Activated CD4-positive, alpha-beta T cell treated with anti-CD3 and anti-CD28 coated beads for 48 hours (primary cell): ENCODE data around the gene SPOCK3.
"Not testable (repeated sequence)": the region's sequence is repeated elsewhere in the genome, so short reads cannot be mapped to it uniquely, and the experiment has no call there.

Experiments
- DNase-seq: peaks from one replicate; pipeline ENCODE4 v3.0.0-alpha.2; 2020

The SPOCK3 gene

GRCh38 chr4:166798126-166798525 is 436.2 kb downstream of the SPOCK3 start:
- no peak for DNase-seq

- no peak for DNase-seq
These were observed 456.5 kb downstream of the SPOCK3 start for GRCh38 chr4:166777760-166778159.

DNA sequence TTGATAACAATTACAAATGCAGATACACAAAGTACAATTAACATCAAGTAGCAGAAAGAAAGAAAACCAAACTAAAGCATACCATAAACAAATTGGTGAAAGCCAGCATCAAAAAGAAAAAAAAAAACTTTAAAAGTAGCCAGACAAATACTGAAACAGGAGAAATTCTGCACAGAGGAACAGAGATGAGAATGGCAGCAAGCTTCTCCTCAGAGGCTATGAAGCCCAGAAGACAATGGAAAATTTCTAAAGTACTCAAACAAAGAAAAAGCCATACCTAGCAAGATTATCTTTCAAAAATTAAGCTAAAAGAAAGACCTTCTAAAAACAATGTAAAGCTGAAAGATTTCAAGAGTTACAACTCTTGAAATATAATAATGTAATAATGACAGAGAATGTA is 471.3 kb downstream of the SPOCK3 start:
- DNase-seq: no peak

GRCh38 chr4:166741742-166742141 is 492.6 kb downstream of the SPOCK3 start:
- no peak for DNase-seq

DNA sequence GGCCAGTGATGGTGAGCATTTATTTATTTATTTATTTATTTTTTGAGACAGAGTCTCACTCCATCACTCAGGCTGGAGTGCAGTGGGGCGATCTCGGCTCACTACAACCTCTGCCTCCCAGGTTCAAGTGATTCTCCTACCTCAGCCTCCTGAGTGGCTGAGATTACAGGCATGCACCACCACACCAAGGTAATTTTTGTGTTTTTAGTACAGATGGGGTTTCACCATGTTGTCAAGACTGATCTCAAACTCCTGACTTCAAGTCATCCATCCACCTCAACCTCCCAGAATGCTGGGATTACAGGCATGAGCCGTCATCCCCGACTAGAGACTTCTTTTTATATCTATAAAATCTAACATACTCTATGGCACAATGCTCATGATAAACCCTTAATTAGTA is 495.1 kb downstream of the SPOCK3 start:
- DNase-seq: not testable (repeated sequence)

GRCh38 chr4:166737430-166737829 is 496.9 kb downstream of the SPOCK3 start:
- no peak for DNase-seq

GRCh38 chr4:166735553-166735952 is 498.7 kb downstream of the SPOCK3 start:
- no peak for DNase-seq

GRCh38 chr4:166734797-166735196 is 499.5 kb downstream of the SPOCK3 start:
- DNase-seq: no peak

GRCh38 chr4:166733686-166734085 is 500.6 kb downstream of the SPOCK3 start:
- DNase-seq: no peak

DNA sequence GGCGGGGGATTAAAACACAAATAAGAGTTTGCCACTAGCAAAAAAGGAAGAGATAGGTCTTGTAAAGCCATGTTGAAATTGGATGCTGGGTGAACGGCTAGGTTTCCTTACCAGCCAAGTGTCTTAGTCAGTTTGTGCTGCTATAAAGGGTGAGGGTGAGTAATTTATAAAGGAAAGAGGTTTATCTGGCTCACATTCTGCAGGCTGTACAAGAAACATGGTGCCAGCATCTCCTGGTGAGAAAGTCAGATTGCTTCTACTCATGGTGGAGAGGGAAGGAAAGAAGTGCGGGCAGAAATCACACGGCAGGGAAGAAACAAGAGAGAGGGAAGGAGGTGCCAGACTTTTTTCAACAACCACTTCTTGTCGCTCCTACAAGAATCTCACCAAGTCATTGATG is 507.5 kb downstream of the SPOCK3 start:
- no peak for DNase-seq

- DNase-seq: no peak
These were observed 509.9 kb downstream of the SPOCK3 start for GRCh38 chr4:166724369-166724768.

DNA sequence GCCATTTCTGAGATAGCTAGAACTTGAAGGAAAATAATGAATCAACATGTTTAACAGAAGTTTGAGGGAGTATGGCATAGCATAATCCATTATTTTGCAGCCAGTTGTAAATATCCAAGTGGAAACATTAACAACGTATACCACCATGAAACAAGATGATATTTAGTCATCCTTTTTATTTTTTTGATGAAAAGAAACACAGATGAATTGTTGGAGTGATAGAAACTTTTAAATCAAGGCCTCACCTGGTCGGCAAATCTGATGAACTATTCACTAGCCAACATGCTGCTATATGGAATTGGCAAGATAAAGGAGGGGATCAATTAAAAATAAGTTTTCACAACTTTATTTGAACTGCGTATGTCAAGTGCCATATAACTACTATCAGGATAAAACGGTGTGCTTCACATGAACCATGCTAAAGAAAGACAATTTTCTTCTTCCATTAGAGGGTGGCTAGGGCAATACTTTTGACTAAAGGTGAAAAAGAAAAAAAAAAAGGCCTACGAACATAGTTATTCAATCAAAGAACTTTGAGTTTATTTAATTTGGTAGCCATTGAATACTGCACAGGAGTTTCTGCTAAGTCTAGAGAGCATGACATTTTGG is 510.7 kb downstream of the SPOCK3 start:
- DNase-seq: no peak

GRCh38 chr4:166715748-166716713 is 518.3 kb downstream of the SPOCK3 start:
- DNase-seq: not testable (repeated sequence)

- no peak for DNase-seq
These were observed 533.7 kb downstream of the SPOCK3 start for GRCh38 chr4:166700592-166700991.

DNA sequence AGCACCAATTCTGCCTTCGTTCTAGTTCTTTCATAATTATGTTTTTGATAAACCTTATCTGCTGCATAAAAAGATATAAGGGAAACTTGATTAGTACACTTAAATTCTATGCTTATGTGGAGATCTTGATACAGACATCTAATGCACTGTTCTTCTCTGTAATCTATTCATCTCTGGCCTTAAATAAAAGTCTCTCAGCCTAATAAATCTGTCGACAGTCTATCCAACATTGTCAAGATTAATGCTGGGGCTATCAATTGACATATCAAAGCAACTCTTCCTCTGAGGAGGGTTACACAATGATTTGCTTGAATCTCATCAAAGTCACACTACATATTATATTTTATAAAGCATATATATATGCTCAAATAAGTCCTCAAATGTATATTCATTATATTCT is 545.5 kb downstream of the SPOCK3 start:
- DNase-seq: no peak

- no peak for DNase-seq
These were observed 546.5 kb downstream of the SPOCK3 start for GRCh38 chr4:166687828-166688227.
